ENCODE data around the gene IL10RA. TPM values are rescaled to one million over a fixed set of nuclear protein-coding genes. Genes with fewer than 3 reads are reported as not detected.

The IL10RA gene
- total RNA-seq, 6 experiments from 2014 or later, result 4.9 to 17.9 (median 7.4) TPM

DNA sequence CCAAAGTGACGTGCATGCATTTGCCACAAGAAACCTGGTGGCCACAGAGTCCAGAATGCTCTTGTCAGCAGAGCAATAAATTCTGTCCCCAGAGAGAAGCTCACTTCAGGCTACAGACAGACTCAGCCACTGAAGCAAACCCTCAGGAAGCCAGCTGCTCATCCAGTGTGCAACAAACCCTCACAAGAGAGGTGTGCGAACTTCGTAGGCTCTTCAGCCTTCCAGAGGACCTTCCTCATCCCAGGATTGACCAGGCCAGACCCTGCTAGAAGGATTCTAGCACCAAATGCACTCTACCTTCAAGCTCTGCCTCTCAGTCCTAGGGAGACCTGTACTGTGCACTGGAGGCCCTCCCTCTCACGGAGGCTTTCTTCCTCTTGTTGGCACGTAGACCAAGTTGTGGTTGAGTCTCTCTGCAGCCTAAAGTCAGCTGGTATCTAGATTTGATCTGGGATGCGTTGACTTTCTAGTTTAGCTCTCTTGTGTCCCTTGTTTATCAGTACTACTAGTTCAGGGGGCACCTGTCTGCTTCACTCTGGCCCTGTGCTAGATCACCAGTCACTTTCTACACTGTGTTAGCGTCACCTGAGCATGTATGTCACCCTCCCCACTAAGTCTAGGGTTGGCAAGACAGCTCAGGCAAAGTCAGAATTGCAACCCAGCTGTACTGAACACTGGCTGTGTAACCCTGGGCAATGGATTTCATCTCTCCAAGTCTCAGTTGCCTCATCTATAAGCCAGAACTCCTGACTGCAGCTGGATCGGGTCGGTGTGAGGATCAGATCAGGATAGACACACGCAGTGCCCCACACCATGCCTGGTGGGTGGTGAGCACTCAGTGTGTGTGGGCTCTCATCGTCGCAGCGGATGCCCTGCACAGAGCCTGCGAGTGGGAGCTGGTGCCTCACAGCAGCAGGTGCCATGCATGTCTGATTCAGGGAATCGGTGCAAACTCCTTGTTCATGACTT, 34.9 kb upstream of the IL10RA start:
- ATAC-seq, result no peak

DNA sequence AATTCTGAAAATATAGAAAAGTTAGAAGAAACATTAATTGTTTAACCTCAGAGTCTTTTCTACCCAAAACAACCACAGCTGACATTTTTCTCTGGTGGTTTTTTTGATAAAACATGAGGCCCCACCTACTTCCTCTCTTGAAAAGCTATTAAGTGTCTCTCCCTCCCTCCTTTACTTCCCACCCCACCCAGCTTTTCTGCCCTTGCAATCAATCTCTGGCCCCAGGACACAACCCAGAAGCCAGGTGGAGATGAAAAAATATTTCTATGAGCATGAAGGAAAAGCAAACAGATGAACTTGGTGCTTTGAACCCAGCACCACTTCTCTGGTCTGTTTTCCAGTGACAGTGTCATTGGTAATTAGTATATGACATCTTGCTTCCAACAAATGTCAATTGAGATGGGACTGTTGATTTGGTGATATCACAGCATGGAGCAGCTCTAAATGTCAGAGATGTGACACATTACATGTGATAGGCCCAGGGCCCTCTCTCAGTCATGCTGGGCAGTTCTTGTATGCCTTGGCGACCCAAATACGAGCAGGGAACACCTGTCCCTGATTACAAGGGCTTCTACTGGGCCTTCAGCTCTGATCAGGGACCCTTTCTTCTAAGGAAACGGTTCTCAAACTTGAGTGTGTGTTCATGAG, 33.0 kb upstream of the IL10RA start:
- H3K9me3 ChIP-seq, result no peaks in the 10 kb centered on the region
- H3K27me3 ChIP-seq, result no peaks in the 10 kb centered on the region
- DNase-seq, result no peak
- peak in 2 of 4 donors; percentile 15 to 31 for ATAC-seq
- H3K27ac ChIP-seq, result no peak overlapping the region
- no peak for TF ChIP-seq POLR2A (IDR thresholded peaks at IDR 0.05)
- TF ChIP-seq, protein P1, sequence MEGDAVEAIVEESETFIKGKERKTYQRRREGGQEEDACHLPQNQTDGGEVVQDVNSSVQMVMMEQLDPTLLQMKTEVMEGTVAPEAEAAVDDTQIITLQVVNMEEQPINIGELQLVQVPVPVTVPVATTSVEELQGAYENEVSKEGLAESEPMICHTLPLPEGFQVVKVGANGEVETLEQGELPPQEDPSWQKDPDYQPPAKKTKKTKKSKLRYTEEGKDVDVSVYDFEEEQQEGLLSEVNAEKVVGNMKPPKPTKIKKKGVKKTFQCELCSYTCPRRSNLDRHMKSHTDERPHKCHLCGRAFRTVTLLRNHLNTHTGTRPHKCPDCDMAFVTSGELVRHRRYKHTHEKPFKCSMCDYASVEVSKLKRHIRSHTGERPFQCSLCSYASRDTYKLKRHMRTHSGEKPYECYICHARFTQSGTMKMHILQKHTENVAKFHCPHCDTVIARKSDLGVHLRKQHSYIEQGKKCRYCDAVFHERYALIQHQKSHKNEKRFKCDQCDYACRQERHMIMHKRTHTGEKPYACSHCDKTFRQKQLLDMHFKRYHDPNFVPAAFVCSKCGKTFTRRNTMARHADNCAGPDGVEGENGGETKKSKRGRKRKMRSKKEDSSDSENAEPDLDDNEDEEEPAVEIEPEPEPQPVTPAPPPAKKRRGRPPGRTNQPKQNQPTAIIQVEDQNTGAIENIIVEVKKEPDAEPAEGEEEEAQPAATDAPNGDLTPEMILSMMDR (IDR thresholded peaks at IDR 0.05), result no peak
- WGBS (ENCODE audit: insufficient coverage, low coverage, low lambda C conversion rate, missing lambda C conversion rate), result no CpG with 5 or more reads among the region's 3 CpGs
- H3K36me3 ChIP-seq, result no peaks in the 10 kb centered on the region
- no peak overlapping the region for H3K4me3 ChIP-seq
- no peaks in the 10 kb centered on the region for H3K4me1 ChIP-seq
- intact Hi-C loops (cut with DNase I), result no loop called here

More for the DNA sequence above, 34.9 kb upstream of the IL10RA start:
- WGBS (ENCODE audit: insufficient coverage, low coverage, low lambda C conversion rate, missing lambda C conversion rate), result 70% methylated on average over 7 of the region's 15 CpGs
- H3K27me3 ChIP-seq, result no peaks in the 10 kb centered on the region
- no peaks in the 10 kb centered on the region for H3K36me3 ChIP-seq
- no peaks in the 10 kb centered on the region for H3K9me3 ChIP-seq
- no peak for DNase-seq
- no peak overlapping the region for H3K4me3 ChIP-seq
- no peaks in the 10 kb centered on the region for H3K4me1 ChIP-seq
- TF ChIP-seq, protein P1 (IDR thresholded peaks at IDR 0.05), result no peak
- TF ChIP-seq POLR2A (IDR thresholded peaks at IDR 0.05), result no peak
- intact Hi-C loops (cut with DNase I), result no loop called here
- no peak overlapping the region for H3K27ac ChIP-seq

DNA sequence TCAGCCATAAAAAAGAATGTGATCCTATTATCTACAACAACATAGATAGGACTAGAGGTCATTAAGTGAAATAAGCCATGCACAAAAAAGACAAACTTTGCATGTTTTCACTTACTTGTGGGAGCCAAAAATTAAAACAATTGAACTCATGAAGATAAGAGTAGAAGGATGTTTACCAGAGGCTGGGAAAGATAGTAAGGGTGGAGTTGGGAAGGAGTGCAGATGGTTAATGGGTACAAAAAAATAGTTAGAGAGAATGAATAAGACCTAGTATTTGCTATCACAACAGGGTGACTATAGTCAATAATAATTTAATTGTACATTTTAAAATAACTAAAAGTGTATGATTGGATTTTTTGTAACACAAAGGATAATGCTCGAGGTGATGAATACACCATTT, 27.2 kb upstream of the IL10RA start:
- intact Hi-C loops (cut with DNase I), result no loop called here
- DNase-seq (no peak), ATAC-seq (no peak)
- Histone ChIP-seq H3K27me3 (no peaks in the 10 kb centered on the region), H3K27ac (no peak overlapping the region), H3K4me3 (no peak overlapping the region), H3K4me1 (no peaks in the 10 kb centered on the region), H3K36me3 (no peaks in the 10 kb centered on the region), H3K9me3 (no peaks in the 10 kb centered on the region)
- WGBS (ENCODE audit: insufficient coverage, low coverage, low lambda C conversion rate, missing lambda C conversion rate), result 65% methylated on average over 1 of the region's 1 CpG
- TF ChIP-seq, protein P1 (IDR thresholded peaks at IDR 0.05), result no peak
- no peak for TF ChIP-seq POLR2A (IDR thresholded peaks at IDR 0.05)

DNA sequence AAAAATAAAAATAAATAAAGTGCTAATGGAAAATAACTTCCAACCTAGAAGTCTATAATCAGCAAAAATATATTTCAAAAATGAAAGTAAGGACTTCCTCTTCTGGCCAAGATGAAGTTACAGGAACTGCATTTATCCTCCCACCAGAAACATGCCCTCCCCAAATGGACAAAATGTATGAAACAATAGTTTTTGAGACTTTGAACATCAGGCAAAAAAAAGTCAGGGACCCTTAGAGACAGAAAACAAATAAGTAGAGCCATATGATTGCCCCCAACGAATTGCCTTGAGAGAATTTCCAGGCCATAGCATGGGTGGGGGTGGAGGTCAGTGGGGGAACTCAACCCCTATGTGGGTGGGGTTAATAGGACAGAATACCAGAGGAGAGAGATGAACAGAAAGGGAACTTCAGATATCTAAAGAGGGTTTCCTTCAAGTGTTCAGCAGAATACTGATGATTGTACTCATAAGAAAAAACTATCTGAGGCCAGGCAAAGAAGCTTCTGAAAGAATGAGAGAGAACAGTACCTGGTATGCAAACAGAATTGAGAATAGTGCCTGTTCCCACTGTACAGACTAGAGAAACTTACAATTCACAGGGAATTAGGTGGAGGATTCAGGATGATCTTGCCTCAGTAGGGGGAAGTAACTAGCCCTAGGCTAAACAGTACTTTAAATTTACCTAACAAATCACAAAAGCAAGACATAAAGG, 26.6 kb upstream of the IL10RA start:
- intact Hi-C loops (cut with DNase I), result no loop called here
- 40% methylated on average over 1 of the region's 1 CpG for WGBS (ENCODE audit: insufficient coverage, low coverage, low lambda C conversion rate, missing lambda C conversion rate)

More for the DNA sequence above, 26.6 kb upstream of the IL10RA start:
- TF ChIP-seq, protein P1 (IDR thresholded peaks at IDR 0.05), result no peak
- TF ChIP-seq POLR2A (IDR thresholded peaks at IDR 0.05), result no peak
- peak overlapping the region in 1 of 3 donors; percentile 6 for H3K27ac ChIP-seq
- no peaks in the 10 kb centered on the region for H3K4me1 ChIP-seq
- H3K36me3 ChIP-seq, result no peaks in the 10 kb centered on the region
- H3K27me3 ChIP-seq, result no peaks in the 10 kb centered on the region
- H3K4me3 ChIP-seq, result no peak overlapping the region
- H3K9me3 ChIP-seq, result no peaks in the 10 kb centered on the region
- ATAC-seq (peak; percentile 30 to 63 (median 33)), DNase-seq (no peak)
